Measurements from ENCODE around the gene GATB. TPM values are rescaled to one million over a fixed set of nuclear protein-coding genes. Genes with fewer than 3 reads are reported as not detected.

GATB gene
- total and polyA plus RNA-seq, 10 donors = 12.6 to 22.7 (median 17.8) TPM

DNA sequence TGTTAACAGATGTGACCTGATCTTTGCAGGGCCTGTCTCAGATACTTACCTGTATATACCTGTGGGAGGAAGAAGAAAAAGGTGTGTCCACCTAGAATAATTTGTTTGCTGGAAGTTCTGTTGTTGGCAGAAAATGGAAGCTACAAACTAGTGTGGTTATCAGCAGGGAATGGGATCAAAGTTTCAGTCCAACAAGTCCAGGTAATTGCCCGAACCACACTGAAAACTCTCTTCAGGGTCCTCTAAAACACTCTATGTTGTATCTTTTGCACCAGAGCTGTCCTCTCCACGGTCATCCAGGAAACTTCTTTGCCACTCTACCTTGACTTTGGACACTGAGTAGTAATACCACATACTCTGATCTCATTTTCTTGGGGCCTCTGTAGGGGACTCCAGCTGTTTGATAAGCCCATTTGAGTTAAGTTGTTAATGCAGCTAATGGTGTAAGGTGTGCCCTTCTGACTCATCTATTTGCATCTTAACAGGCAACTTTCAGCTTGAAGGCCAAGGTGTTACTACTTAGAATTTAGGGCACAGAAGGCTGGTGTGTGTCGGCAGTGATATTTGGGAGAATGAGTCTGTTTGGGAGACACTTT is 38.7 kb upstream of the GATB start:
- 75 to 90% (median 83%) methylated on average over 3 of the region's 3 CpGs for WGBS, 5 donors
- TF ChIP-seq, protein P1, sequence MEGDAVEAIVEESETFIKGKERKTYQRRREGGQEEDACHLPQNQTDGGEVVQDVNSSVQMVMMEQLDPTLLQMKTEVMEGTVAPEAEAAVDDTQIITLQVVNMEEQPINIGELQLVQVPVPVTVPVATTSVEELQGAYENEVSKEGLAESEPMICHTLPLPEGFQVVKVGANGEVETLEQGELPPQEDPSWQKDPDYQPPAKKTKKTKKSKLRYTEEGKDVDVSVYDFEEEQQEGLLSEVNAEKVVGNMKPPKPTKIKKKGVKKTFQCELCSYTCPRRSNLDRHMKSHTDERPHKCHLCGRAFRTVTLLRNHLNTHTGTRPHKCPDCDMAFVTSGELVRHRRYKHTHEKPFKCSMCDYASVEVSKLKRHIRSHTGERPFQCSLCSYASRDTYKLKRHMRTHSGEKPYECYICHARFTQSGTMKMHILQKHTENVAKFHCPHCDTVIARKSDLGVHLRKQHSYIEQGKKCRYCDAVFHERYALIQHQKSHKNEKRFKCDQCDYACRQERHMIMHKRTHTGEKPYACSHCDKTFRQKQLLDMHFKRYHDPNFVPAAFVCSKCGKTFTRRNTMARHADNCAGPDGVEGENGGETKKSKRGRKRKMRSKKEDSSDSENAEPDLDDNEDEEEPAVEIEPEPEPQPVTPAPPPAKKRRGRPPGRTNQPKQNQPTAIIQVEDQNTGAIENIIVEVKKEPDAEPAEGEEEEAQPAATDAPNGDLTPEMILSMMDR (IDR thresholded peaks at IDR 0.05 in 8 of 11, conservative IDR thresholded peaks at IDR 0.05 in 3 of 11) = no peak
- no peak for TF ChIP-seq POLR2AphosphoS5 (IDR thresholded peaks at IDR 0.05)
- no peak for TF ChIP-seq POLR2A (IDR thresholded peaks at IDR 0.05)
- Histone ChIP-seq H3K4me3 (no peak overlapping the region), H3K27ac (no peak overlapping the region), H3K4me1 (no peaks in the 10 kb centered on the region), H3K9me3 (no peaks in the 10 kb centered on the region), H3K27me3 (replicated peaks in 1 of 7) (no peaks in the 10 kb centered on the region), H3K36me3 (no peaks in the 10 kb centered on the region)
- intact Hi-C loops (cut with DNase I; ENCODE audit: low total_unique reads) = no loop called here
- DNase-seq = no peak

DNA sequence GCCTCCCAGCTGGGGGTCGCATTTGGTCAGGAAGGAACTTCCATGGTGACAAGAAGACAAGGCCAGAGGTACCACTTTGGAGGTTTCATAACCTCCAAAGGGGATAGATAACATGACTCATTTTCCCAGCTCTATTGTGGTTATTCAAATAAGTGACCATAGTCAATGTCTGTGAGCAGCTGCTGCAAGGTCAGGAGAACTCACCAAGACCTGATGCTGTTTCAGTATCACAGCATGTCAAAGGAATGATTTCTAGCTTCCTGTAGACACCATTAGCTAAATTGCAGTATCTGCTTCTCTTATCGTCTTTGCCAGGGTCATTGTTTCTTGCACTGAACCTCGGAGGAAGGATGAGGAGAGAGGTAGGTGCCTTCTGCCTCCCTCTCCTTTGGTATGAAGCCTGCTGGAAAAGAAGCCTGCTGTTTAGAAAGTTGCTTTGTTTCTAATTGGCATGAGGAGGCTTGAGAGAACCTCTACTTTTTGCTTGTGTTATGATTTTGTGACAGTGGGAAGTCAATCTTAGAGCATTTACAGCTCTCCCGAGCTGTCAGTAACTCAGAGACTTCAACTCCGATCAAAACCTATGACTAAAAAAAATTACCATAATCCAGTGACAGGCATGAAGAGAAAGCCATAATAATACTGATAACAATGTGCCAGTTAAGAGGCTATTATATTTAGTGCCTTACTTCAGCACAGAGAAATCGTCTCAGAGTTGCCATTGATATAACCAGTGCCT is 38.0 kb upstream of the GATB start:
- Histone ChIP-seq H3K4me1 (no peaks in the 10 kb centered on the region), H3K9me3 (no peaks in the 10 kb centered on the region), H3K27me3 (replicated peaks in 1 of 7) (no peaks in the 10 kb centered on the region), H3K27ac (no peak overlapping the region), H3K4me3 (no peak overlapping the region), H3K36me3 (no peaks in the 10 kb centered on the region)
- no peak for DNase-seq
- intact Hi-C loops (cut with DNase I; ENCODE audit: low total_unique reads) = no loop called here
- WGBS, 5 donors = 57 to 74% (median 69%) methylated on average over 6 of the region's 6 CpGs
- no peak for TF ChIP-seq POLR2A (IDR thresholded peaks at IDR 0.05)
- no peak for TF ChIP-seq POLR2AphosphoS5 (IDR thresholded peaks at IDR 0.05)
- TF ChIP-seq, protein P1 (IDR thresholded peaks at IDR 0.05 in 8 of 11, conservative IDR thresholded peaks at IDR 0.05 in 3 of 11) = no peak

DNA sequence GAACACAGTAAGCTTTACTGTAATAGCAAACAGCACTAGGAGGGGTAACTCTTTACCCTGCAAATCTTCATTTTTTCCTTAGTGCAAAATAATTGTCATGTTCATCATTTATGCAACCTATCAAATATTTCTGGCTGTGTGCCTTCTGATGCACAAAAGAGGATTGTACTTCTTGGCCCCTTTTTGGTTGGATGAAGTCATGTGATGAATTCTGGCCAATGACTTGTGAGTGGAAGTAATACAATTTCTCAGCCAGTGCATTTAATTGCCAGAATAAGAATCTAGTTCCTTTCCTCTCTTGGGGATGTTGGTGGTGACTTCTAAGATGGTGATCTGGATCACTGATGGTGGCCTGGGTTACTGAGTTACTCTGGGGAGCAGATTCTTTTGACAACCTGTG is 37.0 kb upstream of the GATB start:
- H3K36me3 ChIP-seq = no peaks in the 10 kb centered on the region
- no peak overlapping the region for H3K27ac ChIP-seq
- H3K4me1 ChIP-seq = no peaks in the 10 kb centered on the region
- TF ChIP-seq POLR2A (IDR thresholded peaks at IDR 0.05) (no peak), POLR2AphosphoS5 (IDR thresholded peaks at IDR 0.05) (no peak)
- TF ChIP-seq, protein P1 (IDR thresholded peaks at IDR 0.05 in 8 of 11, conservative IDR thresholded peaks at IDR 0.05 in 3 of 11) = no peak
- no peaks in the 10 kb centered on the region for H3K27me3 ChIP-seq (replicated peaks in 1 of 7)
- no peak for DNase-seq
- intact Hi-C loops (cut with DNase I; ENCODE audit: low total_unique reads) = no loop called here
- H3K4me3 ChIP-seq = no peak overlapping the region
- no peaks in the 10 kb centered on the region for H3K9me3 ChIP-seq

DNA sequence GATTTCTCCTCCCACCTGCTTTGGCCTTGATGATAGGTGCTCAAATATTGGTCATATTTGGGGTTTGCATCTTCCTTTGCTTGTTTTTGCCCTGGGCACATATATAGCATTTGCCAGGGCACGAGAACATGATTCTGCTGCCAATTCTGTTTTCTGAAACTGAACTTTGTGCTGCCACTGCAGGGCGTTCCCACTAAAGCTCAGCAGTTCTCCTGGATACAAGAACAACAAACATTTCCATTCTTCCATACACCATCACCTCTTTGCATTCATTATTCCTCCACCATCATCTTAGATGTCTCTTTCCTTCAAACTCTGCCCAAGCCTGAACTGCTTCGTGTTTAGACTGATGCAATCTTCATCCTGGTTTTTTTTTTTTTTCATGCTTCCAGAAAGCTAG is 36.3 kb upstream of the GATB start:
- 74 to 84% (median 81%) methylated on average over 3 of the region's 3 CpGs for WGBS, 5 donors
- intact Hi-C loops (cut with DNase I; ENCODE audit: low total_unique reads) = no loop called here
- Histone ChIP-seq H3K9me3 (no peaks in the 10 kb centered on the region), H3K27ac (no peak overlapping the region), H3K27me3 (replicated peaks in 1 of 7) (no peaks in the 10 kb centered on the region), H3K36me3 (no peaks in the 10 kb centered on the region), H3K4me3 (no peak overlapping the region), H3K4me1 (no peaks in the 10 kb centered on the region)
- no peak for TF ChIP-seq POLR2AphosphoS5 (IDR thresholded peaks at IDR 0.05)
- TF ChIP-seq POLR2A (IDR thresholded peaks at IDR 0.05) = no peak
- TF ChIP-seq, protein P1 (IDR thresholded peaks at IDR 0.05 in 8 of 11, conservative IDR thresholded peaks at IDR 0.05 in 3 of 11) = no peak
- no peak for DNase-seq
